ENCODE data around the gene PADI6.

- TF ChIP-seq POLR2AphosphoS5 (IDR thresholded peaks at IDR 0.05; ENCODE audit: low read depth, low read length) (no peak), REST (IDR thresholded peaks at IDR 0.05; ENCODE audit: insufficient read depth in 1 of 2, low read depth in 2 of 2, low read length in 2 of 2) (no peak)
These were observed 70.8 kb downstream of the PADI6 start for GRCh38 chr1:17442841-17443240.

Data from PFSK-1 (cell line).